Fibroblast of skin of right quadriceps (primary cell): ENCODE measurements around the gene GRIN2B.

ENCODE experiments used
- DNase-seq: peaks from one replicate; pipeline ENCODE4 v3.0.0-alpha.2; 2013

GRIN2B gene

DNA sequence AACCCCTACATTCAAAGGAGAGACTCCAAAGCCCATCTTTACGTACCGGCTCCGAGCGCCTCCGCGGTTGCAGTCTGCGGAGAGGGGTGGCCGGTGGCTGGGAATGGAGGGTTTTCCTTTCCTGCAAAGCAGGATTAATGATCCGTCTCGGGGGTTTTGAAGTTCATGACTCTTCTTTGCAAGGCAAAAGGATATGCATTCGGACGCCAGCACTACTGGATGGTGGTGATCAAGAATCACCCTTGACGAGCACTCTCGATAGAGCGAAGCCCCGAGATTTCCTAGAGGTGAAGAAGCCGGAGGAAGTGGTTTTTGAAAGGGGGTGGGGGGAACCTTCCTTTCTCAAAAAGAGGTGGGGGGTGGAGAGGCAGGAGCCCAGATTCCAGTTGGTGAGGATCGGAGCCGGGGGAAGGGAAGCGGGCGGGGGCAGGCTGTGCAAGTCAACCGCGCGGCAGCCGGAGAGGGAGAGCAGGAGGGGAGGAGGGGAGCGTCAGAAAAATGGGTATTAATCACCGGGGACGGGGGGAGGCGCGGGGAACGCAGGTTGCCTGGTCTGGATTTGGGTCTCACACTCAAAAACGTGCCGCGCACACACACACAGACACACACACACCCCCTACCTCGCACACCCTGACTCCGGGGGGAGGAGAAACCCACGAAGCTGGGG is at the start of gene GRIN2B:
Gene GRIN2B (minus strand): TSS at position 307 of the 667 bp plus-strand sequence. CDS start 115,394 bp downstream, outside the sequence.
- DNase-seq: no peak

DNA sequence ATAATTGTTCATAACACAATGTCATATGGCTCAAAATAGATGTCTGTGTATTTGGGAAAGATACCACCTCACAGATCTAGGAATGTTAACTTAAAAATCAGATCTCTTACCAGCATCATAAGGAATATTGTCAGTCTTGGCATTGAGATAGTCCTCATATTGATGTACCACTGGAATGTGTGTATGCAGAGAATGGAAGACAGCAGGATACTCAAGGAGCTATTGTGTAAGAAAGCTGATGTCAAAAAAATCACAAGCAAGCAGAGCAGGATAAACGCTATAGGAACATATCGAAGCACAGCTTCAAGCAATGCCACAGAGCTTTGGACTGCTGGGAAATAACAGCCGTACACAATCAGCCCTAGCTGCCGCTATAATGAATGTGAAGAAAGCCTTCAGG is 45.1 kb upstream of the GRIN2B start:
- no peak for DNase-seq

DNA sequence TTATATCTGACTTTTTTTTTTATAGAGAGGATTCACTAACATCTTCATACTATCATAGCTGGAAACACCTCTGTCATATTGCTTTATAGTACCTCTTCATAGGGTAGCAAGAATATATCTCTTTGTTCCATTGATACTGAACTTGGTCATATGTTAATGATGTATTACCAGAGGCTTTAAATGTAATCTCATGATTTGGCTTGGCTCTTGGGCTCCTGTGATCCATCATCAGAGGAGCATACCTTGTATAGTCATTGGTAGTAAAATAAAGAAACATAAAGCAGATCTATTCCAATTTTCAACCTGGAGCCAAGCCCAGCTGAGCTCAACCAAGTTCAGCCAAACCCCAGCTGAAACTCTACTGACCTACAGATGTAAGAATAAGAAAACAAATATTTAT is 43.2 kb upstream of the GRIN2B start:
- DNase-seq: no peak

DNA sequence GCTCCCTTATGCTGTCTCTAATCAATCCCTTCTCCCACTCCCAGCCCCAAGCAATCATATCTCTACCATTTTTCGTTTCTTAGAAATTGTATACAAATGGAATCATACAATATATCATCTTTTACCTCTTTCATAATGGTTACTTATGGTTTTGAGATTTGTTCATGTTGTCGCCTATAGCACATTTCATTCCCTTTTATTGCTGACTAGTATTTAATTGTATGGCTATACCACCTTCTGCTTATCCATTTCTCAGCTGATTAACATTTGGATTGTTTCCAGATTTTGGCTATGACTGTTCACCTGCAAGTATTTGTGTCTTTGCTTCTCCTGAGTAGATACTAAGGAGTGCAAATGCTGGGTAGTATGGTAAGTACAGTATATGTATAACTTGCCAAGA is 36.7 kb upstream of the GRIN2B start:
- DNase-seq: no peak

DNA sequence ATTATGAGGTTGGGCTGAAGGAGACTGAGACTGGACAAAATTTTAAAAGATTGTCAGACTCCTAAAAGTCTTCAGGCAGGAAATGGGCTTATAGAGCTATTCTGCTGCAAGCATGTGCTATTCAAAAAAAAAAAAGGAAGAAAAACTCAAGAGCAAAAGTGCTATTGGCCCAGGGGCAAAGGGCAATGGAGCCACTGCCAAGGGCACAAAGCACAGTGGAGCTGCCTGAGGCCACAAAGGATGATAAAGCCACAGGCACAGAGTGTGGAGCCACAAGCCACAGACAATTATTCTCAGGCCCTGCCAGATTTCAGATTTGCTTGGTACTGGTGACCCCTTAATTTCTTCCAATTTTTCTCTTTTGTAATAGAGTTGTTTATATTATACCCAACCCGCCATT is 29.6 kb upstream of the GRIN2B start:
- DNase-seq: no peak

DNA sequence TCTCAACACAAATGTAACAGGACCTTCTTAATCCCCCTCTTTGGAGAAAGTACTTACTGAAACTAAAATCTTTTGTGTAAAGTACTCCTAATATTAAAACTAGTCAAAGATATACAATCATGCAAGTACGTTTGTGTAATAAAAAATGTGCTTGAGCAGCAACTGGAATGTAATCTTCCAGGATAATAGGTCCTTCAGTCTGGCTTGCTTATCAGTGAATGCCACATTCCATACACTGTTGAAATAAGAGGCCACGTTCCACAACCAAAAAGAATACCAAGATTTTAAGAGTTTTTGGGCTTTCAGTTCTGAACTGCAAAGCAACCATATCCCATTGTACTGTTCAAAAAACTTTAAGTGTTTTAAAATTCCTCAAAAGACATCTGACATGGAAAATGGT is 26.2 kb upstream of the GRIN2B start:
- no peak for DNase-seq

DNA sequence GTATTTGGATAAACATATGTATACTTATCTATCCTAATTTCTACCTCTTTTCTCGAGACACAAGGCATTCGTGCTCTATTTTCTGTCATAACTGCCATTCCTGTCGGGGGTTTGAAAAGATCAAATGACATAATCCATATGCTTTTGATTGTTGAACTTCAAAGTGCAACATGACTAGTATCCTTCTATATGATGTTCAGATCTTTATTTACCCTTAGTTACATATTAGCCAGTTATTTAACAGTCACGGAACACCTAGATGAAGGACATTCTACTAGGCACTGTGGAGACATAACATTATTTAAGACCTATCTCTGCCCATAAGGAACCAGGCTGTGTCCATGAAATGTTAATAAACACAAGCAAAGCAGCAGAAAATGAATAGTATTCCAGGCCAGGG is 11.2 kb upstream of the GRIN2B start:
- no peak for DNase-seq

DNA sequence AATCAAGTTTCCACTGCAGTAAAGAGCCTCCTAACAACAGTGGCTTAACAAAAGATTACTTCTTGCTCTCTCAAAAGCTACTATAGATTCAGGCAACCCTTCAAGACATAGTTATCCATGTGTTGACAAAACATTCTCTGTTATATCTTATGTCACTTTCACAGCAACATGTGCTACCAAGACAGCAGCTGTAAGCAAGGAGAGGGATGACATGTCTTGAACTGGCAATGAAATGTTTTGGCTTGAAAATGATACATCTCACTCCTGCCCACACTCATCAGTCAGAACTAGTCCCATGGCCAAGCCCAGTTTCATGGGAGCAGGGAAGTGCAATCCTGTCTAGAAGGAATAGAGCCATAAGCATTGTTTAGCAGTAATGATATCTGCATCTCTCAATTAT is 10.7 kb upstream of the GRIN2B start:
- no peak for DNase-seq

DNA sequence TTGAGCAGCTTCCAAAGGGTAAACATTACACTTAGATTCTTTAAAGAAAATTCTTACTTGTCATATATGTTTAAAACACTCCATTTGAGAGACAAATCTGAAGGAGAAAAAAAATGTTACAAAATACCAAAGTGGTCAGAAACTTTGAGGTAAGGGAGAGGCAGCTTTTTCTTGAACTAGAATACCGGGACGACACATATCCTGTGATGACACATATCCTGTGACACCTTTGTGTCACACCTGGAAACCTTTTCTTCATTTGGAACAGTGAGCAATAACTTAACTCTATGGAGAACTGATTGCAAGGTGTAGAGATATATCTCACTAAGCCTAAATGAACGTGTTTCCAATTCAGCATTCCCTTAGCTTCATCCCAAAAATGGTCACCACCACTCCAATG is 4.6 kb upstream of the GRIN2B start:
- DNase-seq: no peak

DNA sequence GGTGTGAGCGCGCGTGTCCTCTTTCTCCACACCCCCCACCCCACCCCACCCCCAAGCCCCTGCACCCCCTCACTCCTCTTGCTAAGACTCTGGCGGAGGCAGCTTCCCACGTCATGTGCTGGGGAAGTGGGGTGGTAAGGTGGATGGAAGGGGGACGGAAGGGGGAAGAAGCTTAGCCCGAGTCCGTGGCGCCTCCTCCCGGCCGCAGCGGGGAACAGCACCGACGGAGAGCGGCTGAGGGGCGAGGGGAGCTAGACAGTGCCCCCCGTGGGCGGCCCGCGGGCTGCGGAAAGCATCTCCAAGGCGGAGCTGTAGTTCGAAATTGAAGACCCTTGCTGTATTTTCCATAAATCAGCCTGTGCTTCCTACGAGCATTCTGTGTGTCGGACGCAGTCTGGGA is 588 bp upstream of the GRIN2B start:
- no peak for DNase-seq

DNA sequence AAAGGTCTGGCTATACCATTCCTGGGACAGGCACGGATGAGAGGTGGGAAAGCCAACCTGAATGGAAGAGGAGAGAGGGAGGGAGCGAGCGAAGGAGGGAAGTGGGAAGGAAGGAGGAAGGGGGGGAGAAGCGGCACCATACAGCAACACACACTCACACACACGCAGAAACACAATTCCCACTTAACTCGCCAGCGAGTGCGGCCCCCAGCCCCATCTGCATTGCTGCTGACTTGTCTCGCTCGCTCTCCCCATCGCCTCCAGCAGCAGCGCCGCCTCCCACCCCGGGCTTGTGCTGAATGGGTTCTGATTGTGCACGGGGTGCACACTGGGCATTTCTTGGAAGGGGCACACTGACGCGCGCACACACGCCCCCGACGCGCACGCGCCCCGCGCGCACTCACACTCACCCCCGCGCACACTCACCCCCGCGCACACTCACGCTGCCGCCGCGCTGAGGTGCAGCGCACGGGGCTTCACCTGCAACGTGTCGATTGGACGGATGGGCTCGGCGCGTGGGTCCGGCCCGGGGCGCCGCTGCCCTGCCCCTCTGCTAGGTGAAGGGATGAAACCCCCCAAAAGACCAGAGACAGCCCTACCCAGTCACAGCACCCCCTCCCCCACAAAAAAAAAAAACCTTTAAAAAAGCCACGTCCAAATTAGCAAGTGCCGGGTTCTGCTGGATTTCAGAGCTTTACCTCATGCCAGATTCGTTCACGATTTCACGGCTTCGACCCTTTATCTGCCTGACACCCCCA is 685 bp downstream of the GRIN2B start:
- no peak for DNase-seq

DNA sequence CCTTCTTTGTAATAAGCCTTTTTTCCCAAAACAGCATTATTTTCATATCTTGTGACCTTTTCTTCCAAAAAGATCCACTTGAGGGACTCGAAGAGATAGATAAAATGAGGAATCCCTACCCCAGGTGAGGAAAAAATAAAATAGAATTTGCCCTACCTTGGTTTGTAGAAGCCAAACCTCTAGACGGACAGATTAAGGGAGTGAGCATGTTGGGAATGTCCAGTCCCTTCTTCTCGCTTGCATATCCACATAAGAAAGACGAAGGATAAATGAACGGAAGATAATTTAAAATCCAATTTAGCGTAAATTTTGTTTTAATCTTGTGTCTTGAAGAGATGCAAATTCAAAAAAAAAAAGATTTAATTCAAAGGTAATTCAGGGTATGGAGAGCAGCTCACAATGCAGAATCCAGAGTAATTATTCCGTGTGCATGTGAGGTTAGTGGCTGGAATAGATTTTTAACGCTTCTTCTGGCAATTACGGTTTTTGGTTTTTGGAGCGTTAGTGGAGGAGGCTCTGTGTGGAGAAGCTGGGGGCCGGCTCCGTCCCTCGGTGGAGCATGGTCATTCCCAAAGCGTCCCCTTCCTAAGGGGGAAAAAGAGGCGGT is 1.5 kb downstream of the GRIN2B start:
- no peak for DNase-seq

DNA sequence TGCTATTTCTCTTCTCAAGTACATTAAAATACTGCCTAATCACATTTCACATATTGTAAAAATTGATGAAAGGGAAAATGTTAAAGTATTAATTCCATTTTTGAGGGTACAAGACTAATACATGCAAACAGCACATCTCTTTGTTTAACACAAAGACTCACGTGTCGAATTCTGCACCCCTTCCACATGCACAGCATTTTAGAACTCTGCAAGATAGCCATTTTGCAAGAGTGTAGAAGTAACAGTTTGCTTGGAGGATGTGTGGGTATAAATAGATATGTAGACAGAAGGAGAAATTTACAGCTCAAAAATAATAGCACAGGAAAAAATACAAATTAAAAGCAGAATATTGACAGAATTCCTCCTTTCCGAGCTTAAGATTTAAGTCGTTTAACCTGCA is 2.5 kb downstream of the GRIN2B start:
- no peak for DNase-seq

DNA sequence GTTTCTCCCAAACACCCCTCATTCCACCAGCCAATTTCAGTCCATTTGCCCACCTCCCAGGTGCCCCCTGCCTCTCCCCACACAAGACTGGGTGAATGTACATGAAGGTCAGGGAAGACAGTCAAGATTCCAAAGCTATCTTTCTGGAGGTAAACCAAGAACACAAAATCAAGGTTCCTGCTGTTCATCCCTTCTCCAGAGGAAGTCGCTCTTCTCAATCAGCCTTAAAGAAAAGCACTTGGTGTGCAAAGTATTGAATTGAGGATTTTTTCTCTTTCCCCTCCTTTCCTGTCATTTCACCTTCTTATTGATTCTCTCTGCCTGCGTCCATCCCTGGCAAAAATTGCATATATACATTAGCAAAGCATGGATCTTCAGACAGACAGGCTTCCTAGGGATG is 4.5 kb downstream of the GRIN2B start:
- DNase-seq: no peak

DNA sequence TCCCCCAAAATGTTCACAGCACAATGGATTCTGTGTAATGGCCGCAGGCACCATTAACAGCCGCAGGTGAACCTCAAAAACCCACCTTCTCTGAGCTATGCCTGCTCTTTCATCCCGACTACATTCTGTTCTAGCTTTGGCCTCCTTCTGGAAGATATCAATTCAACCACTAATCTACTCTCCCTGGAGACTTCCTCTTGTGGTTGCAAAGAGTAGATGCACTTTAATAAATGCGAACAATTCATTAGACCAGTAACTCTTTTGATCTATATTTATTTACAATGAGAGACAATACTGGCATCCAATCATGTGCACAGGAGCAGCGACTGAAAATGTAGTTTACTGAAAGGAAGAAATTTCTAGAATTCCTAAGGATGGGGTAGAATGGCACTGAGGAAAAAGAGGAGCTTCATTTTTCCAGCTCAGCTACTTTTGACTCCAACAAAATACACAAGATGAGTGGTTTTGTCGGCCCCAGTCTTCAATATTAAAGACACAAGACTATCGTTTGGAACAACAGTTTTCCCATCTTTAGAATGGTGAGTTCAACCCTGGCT is 5.3 kb downstream of the GRIN2B start:
- no peak for DNase-seq

DNA sequence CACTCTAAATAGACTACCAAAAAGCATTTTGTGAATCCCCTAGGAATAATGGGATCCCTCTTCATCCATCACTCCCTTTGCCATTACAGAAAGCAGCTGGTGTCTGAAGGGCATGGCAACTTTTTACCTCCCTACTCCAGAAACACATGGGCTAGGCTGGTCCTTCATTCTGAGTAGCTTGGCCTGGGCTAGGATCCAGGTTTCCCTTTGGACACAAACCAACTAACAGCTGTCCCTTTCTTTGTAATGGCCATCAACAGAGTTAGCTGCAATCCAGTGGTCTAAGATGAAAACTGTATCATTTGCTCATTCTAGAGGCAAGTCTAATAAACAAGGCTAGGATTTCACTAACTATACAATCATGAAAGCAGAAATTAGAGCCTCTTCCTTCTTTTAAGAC is 7.4 kb downstream of the GRIN2B start:
- no peak for DNase-seq

DNA sequence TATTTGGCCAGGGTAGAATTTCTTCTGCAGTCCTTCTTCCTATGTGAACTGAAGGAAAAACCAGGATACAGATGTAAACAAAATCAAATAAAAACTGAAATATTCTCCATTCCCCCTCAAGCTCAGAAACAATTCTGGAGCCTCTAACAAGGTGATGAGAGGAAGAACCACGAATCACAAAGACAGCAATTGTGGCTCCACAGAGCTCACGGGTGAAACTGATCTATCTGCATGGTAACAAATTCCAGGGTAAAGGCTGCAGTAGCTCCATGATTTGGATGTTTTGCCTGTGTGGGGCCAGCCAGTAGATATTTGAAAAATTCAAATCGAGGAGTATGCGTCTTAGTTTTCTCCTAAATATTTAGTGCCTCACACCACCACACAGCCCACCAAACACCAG is 10.6 kb downstream of the GRIN2B start:
- DNase-seq: no peak

DNA sequence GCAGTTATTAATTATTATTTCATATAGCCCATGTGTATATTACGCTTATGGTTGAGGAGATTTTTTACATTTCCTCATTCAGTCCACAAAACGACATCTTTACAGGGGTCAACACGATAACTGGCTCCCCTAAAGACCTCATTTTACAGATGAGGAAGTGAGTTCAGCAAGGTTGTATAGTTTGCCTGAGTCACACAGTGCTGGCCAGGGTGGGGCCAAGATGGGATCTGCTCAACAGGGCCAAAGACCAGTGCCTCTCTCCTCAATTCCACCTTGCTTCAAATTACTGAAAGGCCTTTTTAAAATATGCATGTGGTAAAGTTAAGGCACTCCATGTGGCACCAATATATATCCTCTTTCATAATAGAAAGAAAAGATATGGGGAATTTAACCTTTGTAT is 13.1 kb downstream of the GRIN2B start:
- DNase-seq: no peak

DNA sequence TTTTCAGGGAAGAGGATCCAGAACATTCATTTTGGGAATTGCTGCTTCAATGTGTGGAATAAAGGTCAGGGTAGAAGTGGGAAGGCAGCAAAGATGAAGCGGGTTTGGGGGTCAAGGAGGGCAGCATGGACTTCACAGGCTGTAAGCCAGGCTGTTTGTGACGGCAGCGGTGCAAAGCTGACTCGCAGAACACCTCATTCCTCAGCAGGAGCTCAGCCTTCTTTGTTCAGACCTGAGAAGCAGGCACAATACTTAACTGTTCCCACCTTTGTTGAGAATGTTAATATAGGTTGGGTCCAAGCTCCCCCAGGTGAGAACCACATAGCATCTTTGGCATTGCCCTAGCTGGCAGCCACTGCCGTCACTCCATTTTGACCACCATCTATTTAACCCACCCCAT is 16.7 kb downstream of the GRIN2B start:
- no peak for DNase-seq

DNA sequence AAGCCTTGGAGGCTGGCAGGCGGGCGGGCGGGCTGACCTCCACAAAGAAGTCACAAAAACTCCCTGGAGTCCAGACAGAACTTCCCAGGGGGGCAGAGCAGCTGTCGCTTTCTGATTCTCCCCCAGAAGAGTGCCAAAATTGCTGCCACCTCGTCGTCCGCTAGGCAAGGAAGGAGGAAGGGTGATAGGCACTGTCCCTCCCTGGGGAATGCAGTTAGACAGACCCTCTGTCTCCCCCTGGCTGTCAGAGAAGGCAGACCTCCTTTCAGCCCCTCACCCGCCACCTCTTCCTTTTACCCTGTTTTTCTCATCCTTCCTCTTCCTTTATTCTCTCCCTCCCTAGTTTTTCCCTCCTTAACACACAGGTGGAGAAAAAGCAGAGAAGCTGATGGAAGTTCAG is 18.7 kb downstream of the GRIN2B start:
- no peak for DNase-seq

DNA sequence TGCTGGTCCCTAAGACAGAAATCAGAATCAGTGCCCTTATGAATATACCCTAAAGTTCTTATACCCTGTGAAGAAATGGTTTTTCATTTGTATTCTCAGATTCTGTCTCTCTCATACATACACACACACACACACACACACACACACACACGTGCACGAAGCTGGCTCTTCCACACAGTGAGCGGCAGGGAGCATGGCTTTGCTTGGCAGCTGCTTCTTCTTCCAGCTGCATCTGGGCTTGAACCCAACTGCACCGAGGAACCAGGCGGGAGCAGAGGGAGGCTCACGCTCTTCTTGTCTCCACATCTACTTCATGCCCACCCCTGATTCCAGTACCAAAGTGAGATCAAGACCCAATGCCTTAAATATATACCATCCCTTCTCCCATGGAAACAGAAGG is 19.4 kb downstream of the GRIN2B start:
- DNase-seq: no peak

DNA sequence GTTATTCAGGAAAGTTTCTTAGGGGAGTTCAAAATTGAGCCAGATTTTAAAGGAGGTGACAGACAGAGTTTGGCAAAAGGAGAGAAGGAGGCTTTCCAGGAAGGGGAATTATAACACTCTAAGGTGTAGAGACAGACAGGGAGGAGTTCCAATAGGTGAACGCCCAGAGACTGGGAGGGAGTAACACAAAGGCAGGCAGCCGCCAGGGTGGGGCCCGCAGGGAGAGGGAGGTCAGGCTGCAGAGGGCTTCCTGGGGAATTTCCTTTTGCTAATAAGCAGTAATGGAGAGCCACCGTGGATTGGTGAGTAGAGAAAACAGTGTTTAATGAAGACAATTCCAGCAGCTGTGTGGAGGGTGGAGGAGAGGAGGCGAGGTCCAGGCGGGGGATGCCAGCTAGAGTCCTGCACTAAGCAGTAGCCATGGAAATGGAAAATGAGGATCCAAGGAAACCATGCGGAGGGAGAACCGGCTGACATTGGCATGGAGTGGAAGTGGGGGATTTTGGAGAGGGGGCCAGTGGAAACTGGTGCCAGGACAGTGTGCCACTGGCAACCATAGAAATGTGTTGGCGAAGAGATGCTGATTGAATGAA is 22.2 kb downstream of the GRIN2B start:
- DNase-seq: no peak

DNA sequence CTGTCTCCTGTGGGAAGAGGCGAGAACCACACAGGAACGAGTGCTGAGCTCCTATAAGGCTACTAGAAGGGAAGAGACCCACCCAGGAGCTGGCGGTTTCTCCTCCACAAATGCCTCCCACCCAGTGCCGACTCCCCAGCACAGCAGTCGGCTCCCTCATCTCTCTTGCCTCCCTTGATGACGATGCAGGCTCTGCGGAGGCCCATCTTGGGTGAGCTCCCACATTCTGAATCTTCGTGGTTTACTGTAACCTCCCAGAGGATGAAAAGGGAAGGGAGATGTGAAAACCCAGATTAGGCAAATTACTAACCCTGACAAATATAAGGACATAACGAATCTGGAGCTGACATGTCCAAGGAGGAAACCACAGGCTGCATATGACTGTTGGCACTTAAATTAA is 23.8 kb downstream of the GRIN2B start:
- no peak for DNase-seq
